A673 (cell line): ENCODE data around the gene IL23R.

Experiments
- CTCF ChIP-seq: fragments of 300-800, 200-600 bp; sonication (generic); conservative IDR thresholded peaks from 2 replicates; pipeline ENCODE4 v1.5.1; 2017; ENCODE audit warnings: low read depth, mild to moderate bottlenecking, antibody characterized with exemption, low read length, moderate library complexity, mixed read lengths
- EZH2 ChIP-seq: fragments of 200-600 bp; sonication (generic); IDR thresholded peaks from 2 replicates; pipeline ENCODE4 v1.6.1; 2017; ENCODE audit warnings: borderline replicate concordance, low read depth, mild to moderate bottlenecking, mixed read lengths, antibody characterized with exemption, low read length; ENCODE audit not compliant: poor library complexity, severe bottlenecking

DNA sequence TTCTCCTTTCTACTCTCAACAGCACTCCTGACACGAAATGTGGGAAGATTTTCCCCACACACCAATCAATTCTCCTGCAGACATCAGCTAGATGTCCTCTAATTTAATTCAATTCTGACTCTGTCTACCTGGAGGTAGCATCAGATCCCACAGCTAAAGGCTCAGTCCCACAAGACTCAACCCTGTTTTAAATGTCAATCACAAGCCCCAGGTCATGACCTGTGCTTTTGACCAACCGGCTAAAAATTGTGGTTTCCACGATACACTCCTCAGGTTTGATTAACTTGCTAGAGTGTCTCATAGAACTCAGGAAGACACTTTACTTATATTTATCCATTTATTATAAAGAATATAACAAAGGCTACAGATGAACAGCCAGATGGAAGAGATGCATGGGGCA lies 27.4 kb downstream of the IL23R start:
- no peak for TF ChIP-seq EZH2
- no peak for TF ChIP-seq CTCF
